ENCODE data around the gene F11.
"Not testable (repeated sequence)": the region's sequence is repeated elsewhere in the genome, so short reads cannot be mapped to it uniquely, and the experiment has no call there.

The F11 gene

DNA sequence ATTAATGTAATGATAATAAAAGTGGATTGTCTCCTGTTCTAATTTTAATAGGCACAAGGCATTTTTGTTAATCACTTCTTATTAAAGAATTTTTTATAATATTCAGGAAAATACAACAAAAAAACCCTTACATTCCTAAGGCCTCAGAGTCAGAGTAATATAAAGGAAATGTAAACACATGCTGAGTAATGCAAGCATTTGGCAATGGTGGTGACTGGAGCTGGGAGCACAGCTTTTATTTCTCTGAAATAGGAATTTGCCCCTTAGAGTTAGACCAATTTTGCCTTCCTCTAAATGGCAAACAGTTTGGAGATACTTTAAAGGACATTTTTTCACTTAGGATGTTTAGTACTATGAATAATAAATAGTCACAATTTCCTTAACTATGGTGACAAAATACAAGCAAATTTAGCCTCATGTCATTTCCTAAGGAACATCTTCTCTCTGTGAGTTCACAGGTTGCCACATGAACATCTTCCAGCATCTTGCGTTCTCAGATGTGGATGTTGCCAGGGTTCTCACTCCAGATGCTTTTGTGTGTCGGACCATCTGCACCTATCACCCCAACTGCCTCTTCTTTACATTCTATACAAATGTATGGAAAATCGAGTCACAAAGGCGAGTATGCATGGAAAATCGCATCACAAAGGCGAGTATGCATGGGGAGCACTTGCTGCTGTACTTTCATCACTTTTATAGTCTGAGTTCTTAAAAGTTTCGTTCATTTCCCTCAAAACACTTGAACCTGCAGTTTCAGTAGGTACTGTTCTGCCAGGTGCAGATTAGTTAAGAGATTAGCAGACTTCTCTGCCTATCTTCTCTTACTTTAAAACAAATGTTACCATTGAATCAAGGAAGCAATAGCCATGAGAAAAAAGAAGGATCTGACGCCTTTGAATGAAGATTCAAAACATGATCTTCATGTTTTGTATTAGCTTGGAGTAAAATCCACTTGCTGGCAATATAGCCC lies 15.9 kb upstream of the F11 start:
- DNase-seq (ENCODE audit: low read depth in 2 of 2), result no peak

DNA sequence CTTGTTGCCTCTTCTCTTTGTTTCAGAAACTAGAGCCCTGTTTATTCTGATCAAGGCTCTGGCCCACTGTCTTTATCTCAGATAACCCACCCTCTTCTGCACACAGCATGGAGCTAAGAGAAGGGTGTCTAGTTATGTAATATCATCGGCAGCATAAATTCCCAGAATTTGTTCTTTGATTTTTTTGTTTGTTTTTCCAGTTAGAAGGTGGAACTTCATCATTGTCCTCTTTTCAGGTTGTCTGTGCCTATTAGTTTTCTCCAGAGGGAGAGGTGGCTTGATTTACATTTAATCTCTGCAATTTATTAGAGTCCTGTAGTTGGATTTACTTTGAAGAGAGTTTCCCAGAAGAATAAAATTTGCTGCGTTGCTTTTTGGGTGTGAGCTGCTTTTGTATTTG lies 15.2 kb upstream of the F11 start:
- no peak for DNase-seq (ENCODE audit: low read depth in 2 of 2)

DNA sequence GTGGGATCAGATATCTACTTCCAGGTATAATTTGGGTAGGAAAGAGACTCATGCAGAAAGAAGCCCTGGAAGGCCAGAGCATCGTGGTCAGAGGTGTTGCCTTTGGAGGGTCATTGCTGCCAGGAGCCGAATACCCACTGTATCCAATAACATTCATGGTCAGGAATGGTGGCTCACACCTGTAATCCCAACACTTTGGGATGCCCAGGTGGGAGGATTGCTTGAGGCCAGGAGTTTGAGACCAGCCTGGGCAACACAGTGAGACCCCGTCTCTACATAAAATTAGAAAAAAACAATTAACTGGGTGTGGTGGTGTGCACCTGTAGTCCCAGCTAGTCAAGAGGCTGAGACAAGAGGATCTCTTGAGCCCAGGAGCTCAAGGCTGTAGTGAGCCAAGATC lies 10.9 kb upstream of the F11 start:
- no peak for DNase-seq (ENCODE audit: low read depth in 2 of 2)

DNA sequence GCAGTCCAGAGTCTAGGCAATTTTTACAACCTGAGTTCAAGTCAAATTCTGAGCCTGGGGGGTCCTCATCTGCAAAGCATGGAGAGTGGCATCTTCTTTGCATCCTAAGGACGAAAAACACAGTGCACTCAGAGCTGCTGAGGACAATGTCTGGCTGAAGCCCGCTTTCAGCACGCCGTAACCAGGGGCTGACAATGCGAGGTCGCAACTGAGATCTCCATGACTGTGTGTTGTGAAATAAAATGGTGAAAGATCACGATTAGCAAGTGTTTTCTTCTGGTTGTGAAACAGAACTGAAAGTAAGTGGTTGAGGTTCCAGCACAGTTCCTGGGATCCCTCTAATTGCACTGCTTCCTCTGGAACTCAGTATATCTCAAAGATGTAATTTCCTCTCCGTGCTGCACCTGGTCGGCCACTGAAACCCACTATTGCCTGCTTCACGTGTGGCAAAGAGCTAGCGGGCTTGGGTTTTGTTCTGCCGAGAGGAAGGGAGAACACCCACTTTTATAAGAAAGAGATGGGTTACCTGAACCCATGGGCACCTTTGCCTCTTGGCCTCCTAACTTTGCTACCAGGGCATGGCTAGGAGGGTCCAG lies 7.7 kb upstream of the F11 start:
- DNase-seq (ENCODE audit: low read depth in 2 of 2), result no peak

DNA sequence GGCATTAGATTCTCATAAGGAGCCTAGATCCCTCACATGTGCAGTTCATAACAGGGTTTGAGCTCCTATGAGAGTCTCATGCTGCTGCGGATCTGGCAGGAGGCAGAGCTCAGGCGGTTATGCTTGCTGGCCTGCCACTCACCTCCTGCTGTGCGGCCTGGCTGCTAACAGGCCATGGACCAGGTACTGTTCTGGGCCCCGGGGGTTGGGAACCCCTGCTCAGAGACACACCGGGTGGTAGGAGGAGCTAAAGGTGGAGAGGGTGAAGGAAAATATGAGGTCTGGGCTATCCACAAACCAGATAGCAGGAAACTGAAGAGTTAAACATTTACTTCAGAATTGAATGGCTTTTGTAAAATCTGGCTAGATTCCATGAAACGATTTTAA lies 5.9 kb upstream of the F11 start:
- no peak for DNase-seq (ENCODE audit: low read depth in 2 of 2)

DNA sequence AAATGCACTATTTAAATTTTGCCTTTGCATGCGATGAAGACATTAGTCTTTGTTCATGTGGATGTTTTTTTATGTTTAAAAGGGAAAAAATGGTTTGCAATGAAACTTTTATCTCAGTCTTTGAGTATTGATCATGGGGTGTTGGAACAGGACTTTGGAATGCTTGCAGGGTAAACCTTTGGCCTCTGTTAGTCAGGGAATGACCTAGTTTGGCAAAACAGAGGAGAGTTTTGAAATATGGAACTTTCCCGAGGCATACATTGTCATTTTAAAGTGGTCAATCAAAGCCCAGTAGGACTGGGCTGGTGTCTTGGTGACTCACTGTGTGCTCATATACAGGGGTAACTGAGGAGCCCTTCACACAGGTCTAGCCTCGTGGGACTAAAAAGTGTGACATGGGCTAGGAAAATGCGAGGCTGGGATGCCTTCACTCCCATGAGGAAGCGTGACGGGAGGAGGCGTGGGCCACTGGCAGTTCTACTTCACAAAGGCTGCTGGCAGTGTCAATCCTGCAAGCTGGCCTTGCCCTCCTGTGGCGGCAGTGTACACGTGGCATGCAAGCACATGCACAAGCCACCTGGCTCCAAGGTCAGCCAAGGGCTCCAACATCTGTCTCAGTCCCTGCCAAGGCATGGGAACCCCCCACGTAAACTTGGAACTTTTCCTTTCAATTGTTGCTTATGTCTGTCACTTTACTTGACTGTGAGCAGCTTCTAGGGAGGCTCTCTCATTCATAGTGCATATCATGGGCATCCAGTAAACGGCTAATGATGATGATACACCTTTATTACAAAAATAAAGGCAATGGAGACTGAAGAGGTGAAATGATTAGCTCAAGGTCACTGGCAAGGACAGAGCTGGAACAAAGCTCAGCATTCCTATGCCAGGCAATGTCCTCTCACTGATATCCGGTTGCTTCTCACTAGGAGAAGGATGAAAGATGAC lies 5.2 kb upstream of the F11 start:
- no peak for DNase-seq (ENCODE audit: low read depth in 2 of 2)

DNA sequence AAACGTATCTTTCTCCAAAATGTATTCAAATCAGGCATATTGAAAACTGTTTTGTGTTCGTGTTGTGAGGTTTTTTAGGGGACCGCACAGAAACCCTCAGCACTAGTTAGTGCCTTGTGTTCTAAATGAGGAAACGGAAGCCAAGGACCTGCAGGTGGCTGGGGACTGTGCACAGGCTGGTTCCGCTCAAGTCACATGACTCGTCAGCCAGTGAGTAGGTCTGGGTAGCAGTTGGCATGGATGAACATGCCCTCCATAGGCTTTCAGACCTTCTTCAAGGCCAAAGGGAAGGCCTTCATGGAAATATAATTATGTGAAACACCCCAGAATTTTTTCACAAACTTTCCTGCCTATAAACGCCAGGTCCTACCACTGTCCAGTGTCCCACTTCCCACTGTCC lies 1.3 kb upstream of the F11 start:
- no peak for DNase-seq (ENCODE audit: low read depth in 2 of 2)

DNA sequence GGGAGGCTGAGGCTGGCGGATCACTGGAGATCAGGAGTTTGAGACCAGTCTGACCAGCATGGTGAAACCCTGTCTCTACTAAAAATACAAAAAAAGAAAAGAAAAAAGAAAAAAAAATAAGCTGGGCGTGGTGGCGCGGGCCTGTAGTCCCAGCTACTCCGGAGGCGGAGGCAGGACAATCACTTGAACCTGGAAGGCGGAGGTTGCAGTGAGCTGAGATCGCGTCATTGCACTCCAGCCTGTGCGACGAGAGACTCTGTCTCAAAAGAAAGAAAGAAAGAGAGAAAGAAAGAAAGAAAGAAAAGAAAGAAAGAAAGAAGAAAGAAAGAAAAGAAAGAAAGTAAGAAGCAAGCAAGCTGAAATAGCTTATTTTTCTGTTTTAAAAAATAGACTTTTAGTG lies 739 bp upstream of the F11 start:
- DNase-seq (ENCODE audit: low read depth in 2 of 2), result not testable (repeated sequence)

DNA sequence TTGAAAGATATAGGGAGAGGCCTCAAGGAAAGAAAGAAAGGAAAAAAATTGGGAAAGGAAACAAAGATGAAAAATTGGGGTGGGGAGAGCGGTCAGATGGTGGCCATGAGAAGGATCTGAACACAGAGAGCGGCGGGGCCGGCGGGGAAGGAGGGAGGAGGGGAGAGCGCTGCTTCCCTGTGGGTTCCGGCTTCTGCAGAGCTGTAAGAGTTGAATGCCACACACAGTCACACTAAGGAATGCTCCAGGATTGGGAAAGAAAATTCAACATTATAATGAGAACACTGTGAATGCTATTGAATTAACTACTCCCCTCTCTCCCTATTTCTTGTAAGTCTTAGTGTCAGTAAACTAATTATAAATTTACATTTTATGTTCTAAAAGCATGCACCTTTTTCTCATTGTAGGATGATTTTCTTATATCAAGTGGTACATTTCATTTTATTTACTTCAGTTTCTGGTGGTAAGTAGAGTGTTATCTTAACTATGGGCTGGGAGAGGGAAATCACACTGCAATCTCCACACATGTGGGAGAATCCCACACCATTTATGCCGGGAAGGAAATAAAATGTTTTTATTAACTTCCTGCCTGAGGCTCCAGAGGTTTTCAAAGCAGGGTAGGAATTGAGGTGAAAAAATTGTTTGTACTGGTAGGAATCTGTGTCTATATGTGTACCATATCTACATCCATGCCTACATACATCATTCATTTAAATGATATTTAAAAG lies 904 bp downstream of the F11 start:
- no peak for DNase-seq (ENCODE audit: low read depth in 2 of 2)

DNA sequence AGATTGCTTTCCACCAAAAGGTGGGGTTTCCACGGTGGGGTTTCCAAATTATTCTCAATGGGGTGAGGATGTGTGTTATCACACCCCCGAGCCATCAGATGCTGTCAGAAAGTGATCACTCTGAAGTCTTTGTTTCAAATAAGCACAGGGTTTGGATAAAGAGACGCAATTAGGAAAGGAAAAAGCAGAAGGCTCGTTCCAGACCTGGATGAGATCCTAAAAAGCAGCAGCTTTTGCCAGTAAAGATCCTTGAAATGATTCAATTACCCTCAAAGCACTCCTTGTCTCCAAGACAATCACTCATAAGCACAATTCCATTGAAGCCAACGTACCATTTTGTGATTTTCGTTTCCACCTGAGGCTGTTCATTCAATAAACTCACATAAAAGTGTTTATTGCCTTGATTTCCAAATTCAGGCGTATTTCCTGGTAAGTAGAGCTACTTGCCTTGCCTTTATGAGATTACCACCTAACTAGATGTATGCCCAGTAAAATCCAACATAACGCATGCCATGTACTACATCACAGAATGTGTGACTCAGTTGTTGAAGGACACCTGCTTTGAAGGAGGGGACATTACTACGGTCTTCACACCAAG lies 5.2 kb downstream of the F11 start:
- DNase-seq (ENCODE audit: low read depth in 2 of 2), result no peak

DNA sequence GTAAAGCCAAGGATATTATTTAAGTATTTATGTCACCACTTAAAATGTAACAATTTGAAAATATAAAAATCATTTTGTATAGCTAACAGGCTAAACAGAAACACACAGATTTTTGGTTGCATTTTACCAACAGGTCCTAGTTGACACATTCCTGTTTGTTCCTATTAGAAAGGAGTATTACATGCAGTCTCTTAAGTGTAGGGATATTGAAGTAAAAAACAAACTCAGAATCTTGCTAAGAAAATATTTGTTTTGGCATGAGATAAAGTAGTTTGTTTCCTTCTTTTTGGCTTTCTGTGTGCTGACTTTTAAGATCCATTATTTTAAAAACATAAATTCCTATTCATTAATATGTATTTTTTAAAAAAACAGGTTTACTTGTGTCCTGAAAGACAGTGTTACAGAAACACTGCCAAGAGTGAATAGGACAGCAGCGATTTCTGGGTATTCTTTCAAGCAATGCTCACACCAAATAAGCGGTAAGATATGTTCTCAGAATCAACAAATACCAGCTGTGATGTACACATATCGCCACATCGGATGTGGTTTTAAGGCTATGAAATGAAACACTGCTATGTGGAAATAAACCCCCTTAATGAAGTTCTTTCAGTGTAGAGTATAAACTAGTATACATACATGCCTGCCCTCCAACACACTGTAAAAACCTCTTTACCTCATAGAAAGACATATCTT lies 6.9 kb downstream of the F11 start:
- DNase-seq (ENCODE audit: low read depth in 2 of 2), result no peak

DNA sequence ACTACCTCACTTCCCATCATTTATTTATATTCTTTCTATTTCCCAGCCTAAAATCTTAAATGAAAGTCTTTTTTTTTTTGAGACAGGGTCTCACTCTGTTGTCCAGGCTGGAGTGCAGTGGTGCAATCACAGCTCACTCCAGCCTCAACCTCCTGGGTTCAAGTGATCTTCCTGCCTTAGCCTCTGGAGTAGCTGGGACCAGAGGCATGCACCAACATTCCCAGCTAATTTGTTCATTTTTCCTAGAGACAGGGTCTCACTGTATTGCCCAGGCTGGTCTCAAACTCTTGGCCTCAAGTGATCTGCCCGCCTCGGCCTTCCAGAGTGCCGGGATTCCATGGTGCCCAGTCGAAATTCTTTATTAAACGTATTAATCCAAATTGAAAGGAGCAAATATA lies 7.4 kb downstream of the F11 start:
- not testable (repeated sequence) for DNase-seq (ENCODE audit: low read depth in 2 of 2)

DNA sequence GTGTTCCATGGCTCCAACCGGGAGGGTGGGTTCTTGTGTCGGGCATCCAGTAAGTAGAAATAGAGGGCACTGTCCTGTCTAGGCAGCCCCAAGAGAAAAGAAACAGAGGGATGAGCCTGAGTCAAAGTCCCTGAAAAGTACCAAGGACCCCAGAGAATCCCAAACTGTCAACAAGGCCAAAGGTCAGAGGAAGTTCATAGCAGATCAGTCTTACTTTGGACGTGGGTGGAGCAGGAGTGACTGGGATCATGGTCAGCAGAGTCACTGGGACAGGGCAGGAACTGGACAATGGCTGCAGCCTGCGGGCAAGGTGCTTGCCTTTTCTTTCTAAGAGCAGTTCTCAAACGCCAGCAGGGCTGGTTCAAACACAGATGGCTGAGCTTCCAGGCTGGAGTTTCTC lies 17.3 kb downstream of the F11 start:
- DNase-seq (ENCODE audit: low read depth in 2 of 2), result no peak

DNA sequence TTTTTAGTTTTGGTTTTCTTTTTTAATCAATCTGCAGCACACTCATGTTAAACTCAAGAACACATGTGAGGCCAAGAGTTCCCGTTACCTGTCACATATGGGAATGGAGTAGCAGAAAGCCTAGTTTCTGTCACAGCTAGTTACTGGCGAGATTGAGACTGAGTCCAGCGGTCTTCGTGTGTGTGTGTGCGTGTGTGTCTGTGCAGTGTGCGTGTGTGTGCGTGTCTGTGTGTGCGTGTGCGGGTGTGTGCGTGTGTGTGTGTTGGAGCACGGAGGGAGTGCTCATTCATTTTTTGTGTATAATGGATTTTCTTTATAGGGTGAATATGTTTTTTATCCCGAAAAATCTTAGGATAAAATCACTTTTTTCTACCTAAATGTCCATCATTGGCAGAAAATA lies 19.2 kb downstream of the F11 start:
- DNase-seq (ENCODE audit: low read depth in 2 of 2), result no peak

DNA sequence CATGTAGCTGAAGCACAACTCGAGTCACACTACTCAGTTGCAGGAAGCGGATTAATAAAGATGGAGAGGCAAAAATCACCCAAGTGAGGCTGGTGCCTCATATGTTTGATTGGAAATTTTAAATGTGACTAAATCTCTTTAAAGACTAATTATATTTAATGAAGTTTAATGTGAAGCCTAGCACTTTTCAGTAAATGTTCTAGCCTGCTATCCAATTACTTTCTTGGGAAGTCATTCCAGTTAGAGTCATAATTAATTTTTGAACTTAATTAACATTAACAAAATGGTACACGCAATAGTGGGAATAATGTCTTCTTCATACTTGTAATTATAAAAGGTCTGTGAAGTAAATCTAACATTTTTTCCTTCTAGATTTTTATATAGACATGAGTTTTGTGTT lies 20.6 kb downstream of the F11 start:
- no peak for DNase-seq (ENCODE audit: low read depth in 2 of 2)

DNA sequence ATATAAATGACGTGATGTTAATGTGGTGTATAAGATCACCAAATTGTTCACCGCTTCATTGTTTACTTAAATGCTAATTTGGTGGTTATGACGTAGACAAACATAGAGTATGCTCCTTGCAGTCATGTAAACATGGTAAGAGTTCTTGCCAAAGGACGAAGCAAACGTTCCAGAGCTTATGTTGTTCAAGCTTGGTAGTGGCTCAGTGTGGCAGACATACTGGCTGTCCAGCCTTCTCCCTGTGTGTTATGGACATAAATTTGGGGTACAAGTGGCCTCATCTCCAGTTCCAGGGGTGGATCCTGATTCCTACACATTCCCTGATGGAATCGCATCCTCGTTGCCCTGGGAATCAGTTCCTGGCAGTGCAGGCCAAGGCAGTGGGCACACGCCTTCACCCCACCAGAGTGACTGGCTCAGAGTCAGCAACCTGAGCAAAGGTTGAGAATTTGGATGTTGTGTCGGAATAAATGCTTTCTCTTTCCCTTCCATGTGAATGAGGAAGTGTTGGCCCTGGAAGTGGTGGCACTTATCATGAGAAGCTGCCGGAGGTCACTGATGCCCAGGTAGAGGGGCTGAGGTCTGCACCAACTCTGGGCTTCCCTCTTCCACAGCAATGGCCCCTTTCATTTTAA lies 25.4 kb downstream of the F11 start:
- DNase-seq (ENCODE audit: low read depth in 2 of 2), result no peak

DNA sequence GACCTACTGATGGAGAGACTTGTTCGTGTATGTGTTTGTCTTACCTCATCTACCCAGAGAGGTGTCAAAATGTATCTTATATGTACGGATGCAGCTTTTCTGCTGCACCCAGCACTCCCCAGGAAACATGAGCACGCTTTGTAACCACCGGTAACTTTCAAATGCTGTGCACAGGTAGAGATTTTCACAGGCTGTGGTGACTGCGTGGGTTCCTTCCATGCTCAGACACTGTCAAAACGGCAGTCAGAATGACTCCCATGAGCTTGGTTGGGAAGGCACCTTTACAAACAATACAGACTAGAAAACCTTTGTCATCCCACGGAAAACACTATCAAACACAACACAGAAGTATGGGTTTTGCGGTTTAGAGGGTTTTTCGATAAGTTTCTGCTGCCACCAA lies 28.2 kb downstream of the F11 start:
- DNase-seq (ENCODE audit: low read depth in 2 of 2), result no peak

DNA sequence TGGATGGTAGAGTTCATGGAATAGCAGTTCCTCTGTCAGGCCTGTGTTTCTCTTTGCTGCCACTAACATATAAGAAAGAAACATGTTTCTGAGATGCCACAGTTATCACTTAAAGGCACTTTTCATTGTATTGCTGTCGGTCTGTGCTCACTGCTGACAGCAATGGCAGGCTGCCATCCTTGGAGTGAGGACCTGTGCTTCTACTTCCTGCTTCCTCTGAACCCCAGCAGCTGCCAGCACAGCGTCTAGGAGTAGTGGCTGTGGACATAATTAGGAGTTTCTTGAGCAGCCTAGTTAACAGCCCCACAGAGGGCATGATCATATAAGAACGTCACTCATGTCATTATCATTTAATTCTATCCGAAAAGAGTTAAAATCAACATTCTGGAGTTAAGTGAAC lies 30.5 kb downstream of the F11 start:
- no peak for DNase-seq (ENCODE audit: low read depth in 2 of 2)

DNA sequence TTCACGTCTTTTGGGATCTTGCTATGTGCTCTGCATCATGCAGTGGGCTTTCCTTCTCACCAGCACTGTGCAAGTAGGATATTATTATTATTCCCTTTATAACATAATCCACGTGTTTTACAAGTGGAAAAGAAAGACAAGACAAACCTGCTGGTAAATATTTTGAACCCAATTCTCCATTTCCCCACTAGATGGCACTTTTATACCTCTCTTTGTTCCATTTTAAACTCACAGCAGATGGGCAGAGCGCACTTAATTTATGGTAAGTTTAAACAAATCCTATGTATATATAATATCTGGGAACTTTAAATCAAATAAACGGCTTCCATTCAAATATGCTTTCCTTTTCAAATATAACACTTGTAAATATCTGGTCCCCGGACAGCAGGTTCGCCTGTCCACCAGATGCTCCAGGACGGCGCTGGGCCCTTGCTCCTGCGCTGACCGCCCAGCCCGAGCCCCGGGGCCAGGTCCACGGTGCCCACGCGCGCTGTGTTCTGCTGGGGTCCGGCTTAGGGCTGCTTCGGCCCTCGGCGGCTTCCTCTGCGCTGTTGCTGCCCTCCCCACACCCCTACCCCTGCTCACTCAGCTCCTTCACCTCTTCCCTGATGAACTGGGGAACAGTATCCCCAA lies 31.1 kb downstream of the F11 start:
- DNase-seq (ENCODE audit: low read depth in 2 of 2), result no peak
